ENCODE results near the gene RPS15A.

RPS15A gene

DNA sequence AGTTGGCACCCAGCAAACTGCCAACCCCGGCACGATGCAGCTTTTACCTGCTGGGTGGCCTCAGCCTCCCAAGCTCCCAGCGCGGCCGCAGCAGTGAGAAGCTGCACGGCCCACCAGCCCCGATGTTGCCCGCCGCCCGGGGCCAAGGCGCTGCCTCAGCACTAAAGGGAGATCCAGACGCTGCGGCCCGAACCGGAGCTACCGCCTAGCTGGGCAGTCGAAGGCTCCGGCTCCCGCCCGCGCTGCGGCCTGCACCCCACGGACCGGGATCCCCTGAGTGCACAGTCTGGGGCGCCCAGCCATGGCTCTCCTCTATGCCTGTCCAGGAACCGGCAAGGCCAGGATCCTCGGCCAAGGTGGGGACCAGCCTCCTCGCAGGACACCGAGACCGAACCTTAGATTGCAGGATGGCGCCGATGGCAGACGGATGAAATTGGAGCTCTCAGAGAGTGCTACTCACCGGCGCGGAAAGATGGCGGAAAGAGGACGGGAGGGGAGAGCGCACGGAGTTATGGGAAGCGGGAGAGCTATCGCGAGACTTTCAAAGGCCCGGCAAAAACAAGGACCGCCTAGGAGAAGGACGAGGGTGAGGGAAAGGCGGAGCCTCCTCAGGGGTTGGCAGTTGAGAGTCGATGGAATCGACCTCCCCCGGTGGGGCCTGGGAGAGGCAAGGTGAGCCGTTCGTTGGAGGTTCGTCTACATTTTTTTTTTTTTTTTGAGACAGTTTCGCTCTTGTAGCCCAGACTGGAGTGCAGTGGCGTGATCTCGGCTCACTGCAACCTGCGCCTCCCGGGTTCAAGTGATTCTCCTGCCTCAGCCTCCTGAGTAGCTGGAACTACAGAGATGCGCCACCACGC is at the start of gene RPS15A:
Gene RPS15A (minus strand): TSS at position 485 of the 857 bp plus-strand sequence. CDS start 1,221 bp downstream, outside the sequence.
- peak; percentile 14 for FAIRE-seq

DNA sequence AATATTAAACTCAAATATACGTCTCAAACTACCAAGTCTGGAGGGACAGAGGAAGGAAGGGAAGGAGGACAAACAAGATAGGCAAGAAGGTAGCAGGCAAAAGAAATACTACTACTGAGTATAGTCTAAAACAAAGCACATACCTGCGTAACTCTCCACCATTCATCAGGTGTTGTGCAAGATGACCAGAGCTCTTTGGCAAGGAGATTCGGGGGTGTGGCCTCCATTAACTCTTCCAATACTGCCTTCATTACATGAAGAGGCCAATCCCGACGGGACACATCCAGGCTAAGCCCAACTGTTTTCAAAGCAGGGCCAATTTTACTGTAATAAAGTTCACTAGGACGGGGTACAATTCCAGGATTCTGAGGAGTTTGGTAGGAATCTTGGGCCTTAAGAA is 49.4 kb upstream of the RPS15A start:
- FAIRE-seq, result no peak

DNA sequence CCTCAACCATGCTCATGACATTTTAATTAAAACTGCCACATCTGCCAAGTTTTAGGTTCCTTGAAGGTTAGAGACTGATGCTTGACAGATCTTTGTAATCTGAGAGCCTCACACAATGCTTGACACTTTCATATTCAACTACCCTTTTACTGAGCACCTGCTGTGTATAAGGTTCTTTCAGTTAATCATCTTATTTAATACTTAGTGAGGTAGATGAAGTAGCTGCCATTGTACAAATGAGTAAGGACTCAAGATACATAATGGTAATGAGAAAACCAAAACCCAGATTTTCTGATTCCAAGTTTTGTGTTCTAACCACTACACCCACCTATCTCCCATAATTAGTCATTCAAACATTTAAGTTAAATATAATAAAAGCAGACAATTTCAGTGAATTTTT is 46.6 kb upstream of the RPS15A start:
- FAIRE-seq, result no peak

DNA sequence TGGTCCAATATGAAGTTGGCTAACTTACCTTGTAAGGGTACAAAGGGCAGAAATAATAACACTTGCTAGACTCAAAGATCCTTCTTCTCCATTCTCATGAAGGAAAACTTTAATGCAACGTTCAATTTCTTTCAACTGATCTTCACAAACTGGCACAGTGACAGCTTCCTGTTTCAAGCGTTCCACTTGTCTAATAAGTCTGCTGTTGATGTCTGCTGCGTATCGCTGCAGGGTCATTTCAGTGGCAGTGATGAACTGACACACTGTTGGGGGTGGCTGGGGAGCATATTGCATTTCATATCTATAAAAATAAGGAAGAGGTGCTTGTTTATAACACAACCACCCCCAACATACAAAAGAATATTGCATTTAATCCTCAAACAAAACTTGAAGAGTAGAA is 44.7 kb upstream of the RPS15A start:
- no peak for FAIRE-seq

DNA sequence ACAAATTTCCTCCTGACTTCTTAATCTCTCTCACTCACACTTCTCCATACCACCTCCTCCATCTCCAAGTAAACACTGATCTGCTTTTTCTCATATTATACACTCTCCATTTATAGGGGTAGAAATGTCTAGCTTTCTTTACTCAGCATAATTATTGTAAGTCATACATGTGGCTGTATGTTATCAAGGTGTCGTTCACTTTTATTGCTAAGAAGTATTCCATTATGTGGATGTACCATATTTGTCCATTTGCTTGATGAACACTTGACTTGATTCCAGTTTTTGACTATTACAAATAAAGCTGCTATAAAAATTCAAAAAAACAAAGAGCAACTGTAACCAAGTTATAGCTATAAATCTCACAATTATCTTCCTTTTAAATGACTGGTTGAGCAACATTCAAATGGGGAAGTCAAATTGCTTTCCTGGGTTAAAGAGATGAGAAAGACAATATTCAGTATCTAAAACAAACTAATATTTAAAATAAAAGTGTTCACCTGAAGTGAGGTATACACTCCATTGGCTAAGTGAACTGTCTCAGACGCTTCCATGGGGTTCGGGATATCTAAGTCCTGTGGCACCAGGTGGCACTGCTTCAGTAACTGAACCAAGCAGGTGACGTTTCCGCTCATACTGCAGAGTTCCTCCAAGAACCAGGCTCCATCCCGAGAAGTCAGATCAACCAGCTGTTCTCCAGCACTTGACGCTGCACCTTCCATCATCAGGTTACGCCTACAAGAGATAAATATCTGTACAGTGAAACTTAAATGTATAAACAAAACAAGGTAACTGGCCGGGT is 43.8 kb upstream of the RPS15A start:
- no peak for FAIRE-seq

DNA sequence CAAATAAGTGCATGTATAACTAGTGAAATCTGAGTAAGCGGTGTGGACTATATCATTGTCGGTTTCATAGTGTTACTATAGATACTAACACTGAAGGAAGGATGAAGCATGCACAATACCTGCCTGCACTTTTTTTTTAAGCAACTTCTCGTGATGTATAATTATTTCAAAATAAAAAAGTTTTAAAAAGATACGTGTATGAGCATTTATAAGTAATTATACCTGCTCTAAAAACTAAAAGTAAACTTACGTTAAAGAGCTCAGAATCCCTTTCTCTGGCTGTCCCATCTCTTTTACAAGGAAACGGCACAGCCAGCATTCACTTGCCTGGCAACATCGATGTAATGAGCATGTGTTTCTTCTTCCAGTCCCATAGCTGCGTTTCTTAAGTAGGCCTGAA is 42.5 kb upstream of the RPS15A start:
- FAIRE-seq, result no peak

DNA sequence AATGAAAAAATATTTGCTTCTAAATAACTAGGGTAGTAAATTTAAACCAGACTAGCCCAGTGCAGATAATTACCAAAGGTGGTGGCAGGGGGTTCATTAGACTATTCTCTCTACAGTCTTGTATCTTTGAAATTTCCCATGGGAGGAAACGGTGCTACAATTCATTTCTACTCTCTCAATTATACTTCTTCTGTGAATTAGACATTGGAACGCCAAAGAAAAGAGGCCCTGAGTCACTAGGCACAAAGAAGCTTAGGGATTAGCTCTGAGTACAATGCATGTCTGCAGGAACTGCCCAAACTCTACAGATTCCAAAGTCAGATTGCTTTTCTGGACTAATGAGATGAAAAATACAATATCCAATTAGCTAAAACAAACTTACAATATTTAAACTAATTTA is 41.9 kb upstream of the RPS15A start:
- FAIRE-seq, result no peak

DNA sequence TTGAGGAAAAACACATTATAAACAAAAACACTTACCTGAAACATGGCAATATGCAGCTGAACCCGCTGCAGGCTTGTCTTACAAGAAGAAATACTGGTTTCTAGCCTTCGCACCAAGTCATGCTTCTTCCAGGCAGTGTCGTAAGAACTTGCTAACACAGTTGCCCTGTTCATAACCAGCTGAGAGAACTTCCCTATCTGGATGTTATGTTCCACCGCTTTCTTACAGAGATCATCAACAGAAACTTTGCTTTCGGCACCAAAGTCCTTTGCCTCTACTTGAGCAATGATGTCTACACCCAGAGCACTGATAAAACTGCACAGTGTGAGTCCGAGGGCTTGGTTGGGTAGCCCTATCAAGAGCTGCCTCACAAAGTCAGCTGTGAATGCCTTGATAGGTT is 39.1 kb upstream of the RPS15A start:
- no peak for FAIRE-seq

DNA sequence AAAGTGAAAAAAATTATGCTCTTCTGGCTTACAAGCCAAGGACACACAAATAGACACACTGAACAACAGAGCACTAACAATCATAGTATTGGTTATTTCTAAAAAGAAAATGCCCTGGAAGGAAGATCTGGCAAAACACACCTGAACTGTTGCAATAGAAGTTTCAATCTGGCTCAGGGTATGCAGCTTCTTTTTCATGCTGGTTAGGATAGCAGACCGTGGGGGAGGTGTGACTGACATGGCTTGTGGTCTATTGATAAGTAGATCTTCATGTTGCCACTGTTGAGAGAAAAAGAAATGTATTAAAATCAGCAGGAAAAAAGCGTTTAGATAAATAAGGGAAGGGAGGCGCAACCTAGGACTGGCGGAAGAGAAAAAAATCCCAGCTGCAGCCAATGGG is 37.8 kb upstream of the RPS15A start:
- FAIRE-seq, result no peak

DNA sequence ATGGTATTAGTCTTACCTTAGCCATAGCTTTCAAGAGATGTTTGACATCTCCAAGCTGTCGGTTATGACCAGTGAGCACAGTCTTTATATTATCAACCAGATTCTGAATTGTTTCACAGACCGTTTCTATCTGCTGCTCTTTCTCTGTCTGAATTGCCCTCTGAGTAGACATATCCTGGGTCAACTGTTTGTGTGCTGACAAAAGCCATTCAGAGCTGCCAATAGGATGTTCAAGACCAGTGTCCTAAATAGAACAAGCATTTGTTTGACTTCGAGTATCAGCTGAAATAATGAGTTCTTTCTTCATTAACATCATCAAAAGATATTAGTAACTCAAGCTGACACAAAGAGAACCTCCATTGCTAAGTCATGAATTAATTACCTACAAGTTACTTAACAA is 26.2 kb upstream of the RPS15A start:
- no peak for FAIRE-seq

DNA sequence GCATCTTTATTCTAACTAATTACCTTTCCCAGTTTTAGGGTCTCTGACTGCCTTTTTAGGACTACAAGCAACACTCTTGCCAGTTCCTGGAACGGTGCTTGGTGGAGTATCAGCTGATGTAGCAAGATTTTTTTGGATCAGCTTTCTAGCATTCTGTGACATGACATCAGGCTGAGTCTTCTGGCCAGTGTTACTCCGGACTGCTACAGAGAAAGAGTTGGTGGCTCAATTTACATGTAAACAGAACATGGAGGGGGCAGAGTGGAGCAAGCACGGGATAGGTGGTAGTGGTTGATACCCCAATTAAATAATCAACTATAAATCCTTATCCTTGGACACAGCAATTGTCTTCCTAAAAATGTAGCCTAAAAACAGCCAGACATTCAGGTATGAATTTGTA is 21.8 kb upstream of the RPS15A start:
- FAIRE-seq, result no peak

DNA sequence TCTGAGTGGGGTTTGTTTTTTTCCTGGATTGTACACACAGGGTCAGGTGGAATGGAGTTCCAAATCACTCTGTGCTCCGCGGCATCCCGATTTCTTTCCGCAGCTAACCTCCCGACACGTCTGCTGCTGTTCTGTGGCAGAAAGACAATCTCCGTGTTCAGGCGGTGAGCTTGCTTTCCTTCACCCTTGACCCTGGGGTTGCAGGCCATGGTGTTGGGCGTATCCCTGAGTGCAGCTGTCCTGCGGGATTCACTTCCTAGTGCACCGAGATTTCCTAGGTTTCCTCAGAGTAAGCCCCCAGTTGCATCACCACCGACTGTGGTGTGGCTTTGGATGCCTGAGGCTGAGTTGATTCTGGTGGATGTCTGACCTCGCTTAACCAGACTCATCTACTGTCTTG is 19.0 kb upstream of the RPS15A start:
- no peak for FAIRE-seq

DNA sequence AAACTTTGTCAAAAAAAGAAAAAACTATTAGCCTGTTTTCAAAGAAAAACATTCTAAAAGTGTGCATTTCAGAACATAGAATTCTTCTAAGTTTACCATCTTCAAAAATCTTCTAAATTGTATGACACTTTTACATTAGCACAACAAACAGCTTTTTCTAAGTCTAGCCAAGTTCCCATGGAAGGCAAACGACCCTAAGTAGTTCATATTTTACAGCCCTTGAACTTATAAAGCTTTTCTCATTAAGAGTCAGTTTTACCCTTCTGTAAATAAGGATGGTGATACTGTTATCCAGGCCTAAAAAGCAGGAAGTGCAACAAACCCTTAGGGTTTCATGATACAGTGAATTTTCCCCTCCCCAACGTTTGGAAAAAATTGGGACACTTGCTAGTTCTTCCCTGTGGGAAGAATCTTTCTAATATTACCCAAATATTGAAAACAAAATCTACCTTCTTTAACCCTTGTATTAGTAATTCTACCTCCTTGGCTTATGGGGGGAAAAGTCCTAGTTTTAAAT is 15.2 kb upstream of the RPS15A start:
- no peak for FAIRE-seq

DNA sequence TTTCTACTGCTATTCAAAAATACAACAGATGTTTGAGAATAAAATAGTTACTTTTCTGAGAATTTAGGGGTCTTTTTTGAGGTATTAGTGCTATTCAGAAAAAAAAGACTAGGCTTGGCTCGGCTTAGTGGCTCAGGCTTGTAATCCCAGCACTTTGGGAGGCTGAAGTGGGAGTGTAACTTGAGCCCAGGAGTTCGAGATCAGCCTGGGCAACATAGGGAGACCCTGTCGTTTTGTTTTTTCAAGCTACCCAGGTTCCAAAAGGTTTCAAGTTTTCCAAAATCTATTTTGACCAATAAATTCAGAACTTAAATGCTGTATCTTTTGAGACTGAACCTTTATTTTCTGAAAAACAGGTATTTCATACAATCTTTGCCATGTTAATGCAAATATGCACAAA is 14.4 kb upstream of the RPS15A start:
- no peak for FAIRE-seq

DNA sequence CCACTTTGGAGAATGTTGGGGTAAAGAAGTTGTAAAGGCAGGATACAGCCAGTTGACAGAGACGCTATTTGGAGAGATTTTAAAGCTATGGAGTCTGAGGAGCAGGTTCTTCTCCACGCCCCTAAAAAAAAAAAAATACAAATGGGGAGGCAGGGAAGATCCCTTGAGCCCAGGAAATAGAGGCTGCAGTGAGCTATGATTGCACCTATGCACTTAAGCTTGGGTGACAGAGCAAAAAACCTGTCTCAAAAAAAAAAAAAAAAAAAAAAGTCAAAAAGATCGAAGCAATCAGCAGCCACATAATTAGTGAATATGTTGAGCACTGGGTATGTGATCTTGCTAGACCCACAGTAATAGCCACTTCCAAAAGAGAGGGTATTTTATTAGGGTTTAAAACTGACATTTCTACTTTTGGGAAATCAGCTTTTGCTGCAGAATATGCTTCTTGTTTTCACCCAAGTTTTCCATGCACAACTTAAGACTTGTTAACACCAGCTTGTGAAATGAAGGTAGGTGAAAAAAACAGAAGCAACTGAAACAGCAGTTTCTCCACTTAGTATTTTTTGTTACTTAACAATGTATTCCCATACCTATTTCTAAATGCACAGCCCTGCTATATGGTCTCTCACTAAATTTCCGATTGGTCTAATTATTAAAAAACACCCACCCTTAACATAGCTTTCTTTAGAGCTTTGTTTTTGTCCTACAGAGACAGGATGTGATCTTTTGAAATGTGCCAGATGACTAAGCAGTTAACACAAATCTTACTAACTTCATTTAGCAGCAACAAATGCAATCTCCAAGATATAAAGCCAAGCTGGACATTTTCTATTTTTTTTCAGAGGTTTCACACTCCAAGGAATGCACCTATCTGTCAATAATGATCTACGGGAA is 13.7 kb upstream of the RPS15A start:
- no peak for FAIRE-seq

DNA sequence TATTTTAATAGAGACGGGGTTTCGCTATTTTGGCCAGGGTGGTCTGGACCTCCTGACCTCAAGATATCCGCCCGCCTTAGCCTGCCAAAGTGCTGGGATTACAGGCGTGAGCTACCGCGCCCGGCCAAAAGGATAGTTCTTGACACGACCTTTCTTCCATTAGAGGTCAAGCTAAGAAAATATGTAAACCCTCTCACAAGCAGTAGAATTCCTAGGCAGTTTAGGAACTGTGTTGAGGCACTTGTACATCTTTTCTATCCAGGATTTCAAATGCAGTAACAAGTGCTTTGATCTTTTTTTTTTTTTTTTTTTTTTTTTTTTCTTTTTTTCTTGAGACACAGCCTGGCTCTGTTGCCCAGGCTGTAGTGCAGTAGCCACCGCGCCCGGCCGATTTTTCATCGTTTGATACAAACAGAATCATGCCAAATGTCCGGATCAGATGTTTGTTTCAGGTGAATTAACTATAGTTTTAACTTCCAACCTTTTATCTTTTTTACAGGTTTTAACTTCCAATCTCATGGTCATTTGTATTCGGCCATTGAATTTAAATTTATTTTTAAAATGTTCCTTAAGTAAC is 12.7 kb upstream of the RPS15A start:
- no peak for FAIRE-seq

DNA sequence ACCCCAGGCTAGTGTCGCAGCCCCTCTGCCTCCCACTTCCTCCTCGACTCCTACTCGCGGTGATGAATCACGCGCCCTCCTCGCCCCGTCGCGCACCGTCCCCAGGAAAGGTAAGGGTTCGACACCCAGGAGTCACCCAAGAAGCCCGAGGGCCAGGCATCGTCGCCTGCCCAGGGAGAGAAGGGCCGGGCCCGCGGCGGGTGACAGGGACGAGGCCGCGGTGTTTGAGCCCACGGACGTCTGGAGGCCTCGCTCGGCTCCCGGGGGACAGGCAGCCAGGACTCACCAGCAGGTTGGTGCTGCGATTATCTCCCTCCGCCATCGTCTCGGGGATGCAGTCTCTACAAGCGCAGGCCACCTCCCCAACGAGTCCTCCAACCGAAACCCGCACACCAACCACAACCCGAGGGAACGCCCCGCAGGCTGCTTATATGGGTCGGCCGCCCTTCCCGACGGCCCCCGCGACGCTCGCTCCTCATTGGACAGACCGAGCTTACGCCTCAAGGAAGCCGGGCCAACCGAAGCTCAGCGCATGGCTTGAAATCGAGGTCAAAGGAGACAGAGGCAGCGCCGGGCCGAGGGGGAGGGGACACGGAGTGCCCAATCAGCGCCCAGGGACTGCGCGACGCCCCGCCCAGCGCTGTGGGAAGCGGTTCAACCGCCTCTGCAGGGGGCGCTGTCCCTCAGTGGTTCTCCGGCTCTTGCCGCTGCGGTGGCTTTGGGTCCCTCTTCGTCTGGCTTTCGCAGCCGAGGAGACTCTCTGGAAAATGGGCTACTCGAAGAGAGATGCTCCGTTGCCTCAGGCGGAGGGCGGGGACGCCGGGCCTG is 11.2 kb upstream of the RPS15A start, which contains the start of gene ARL6IP1:
Gene ARL6IP1 (minus strand): TSS at position 405 of the 828 bp plus-strand sequence. CDS start 83 bp downstream, at position 322.
- peak; percentile 93 for FAIRE-seq

DNA sequence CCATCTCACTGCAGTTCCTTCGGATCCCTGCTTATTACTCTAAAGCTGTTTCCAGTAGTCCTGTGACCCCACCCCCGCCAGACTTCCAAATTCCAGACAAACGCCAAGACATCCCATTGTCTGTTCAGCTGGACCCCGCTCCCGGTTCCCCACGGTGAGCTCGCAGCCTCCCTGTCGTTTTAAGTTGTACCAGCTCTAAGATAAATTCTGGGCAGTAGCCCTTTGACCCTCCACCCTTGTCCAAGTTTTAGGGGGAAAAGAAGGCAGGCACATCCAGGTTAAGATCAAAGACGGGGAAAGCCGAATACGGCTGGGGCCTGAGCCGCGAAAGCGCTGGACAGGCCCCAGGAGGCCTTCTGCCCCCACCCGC is 10.6 kb upstream of the RPS15A start:
- FAIRE-seq, result no peak

DNA sequence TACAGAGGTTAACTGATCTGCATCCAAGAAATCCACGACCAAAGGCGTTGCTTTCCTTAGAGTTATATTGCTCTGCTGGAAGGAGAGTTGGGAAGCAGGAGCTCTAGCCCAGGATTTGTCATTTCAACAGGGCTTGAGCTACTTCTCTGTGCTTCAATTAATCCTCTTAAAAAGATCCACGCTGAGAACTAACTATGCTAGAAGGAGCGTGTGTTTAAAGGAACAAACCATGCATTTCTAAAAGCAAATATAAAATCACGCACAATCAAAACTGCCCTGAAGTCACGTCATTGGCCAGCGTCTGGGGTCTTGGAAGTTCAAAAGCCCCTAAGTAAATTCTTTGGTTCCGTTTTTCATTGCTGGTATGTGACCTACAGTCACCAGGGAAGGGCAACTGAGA is 10.2 kb upstream of the RPS15A start:
- FAIRE-seq, result no peak

DNA sequence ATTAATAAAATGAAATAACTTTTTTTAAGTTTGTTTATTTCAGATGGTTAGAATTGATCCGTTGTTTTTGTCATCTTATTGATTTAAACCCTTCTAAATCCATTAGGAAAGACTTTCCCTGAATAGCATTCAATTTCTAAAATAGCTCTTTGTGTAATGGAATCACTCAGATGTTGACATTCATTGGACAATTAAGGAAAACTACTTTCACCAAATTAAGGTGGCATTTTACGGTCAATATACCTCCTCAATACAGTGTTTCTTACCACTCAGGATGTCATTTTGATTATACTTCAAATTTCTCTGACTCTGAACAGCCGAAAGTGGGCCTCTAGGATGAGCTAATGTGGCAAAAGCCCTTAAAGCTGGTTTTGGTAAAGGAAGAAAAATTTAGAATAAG is 9.4 kb upstream of the RPS15A start:
- no peak for FAIRE-seq

DNA sequence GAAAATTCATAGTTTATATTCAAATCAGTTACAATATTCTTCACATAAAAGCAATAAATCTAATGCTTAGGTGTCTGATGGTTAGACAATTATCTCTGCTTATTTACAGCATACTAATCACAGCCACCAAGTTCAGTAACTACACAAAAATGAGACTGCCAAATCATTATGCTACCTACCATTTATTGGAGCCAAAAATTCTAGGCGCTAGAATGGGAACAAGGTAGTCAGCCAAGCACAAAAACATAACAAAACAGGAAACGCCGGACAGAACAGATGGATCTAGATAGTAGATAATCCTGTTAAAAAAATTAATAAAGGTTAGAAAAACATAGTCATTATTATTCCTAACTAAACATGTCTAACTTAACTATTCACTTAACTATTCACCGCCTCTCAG is 7.6 kb upstream of the RPS15A start:
- FAIRE-seq, result no peak
